HCT116 (cell line): ENCODE measurements around the gene YWHAB. TPM values are rescaled to one million over a fixed set of nuclear protein-coding genes. Genes with fewer than 3 reads are reported as not detected.

ENCODE experiments used
- ATAC-seq: fragments of 200-7000 bp; cut with Tn5 transposase; 2 replicates; pipeline ENCODE4 v1.9.1; 2020; ENCODE audit warnings: mild to moderate bottlenecking, moderate library complexity
- BruUV-seq: library from RNA; stranded (reverse); fragments of 400-500 nt; replicated peaks from 2 replicates; lab custom pipeline; 2021; lab: Mats Ljungman, UMichigan
- CTCF ChIA-PET: fragments of 300-600 bp; sonication (Branson Sonifier 250); formaldehyde crosslinking; loops from one replicate; lab custom pipeline; 2021; ENCODE audit warnings: antibody characterized with exemption; lab: Charles Lee
- POLR2A ChIA-PET: fragments of 300-600, 350-600 bp; sonication (Branson Sonifier 250); formaldehyde crosslinking; loops from one replicate; lab custom pipeline; 2021; ENCODE audit warnings: antibody characterized with exemption; lab: Charles Lee
- RAD21 ChIA-PET, 2 experiments: fragments of 300-600 bp; sonication (Branson Sonifier 250); formaldehyde crosslinking; loops; one replicate each; lab custom pipeline; 2023; ENCODE audit warnings: low total read pairs in 2 of 2; ENCODE audit not compliant: uncharacterized antibody in 2 of 2, unreplicated experiment in 2 of 2, low non-redundant PET in 1 of 2; lab: Charles Lee
- DNase-seq: peaks from one replicate; pipeline ENCODE4 v3.0.0-alpha.2; 2010; ENCODE audit warnings: low read depth, low spot score
- H2AFZ ChIP-seq: fragments of 200-600 bp; shearing (Covaris generic), sonication (generic); 2 replicates; pipeline ENCODE4 v1.6.1; 2017; ENCODE audit warnings: low read depth, mixed run types, mixed read lengths, antibody characterized with exemption, low read length; ENCODE audit not compliant: poor library complexity, severe bottlenecking
- H3K27ac ChIP-seq: 2 replicates; pipeline ENCODE4 v1.5.1; 2012; ENCODE audit warnings: low read depth, low read length
- H3K27me3 ChIP-seq: fragments of 200-600 bp; sonication (generic); 2 replicates; pipeline ENCODE4 v1.6.1; 2016; ENCODE audit warnings: mixed run types, low read length, mixed read lengths; ENCODE audit not compliant: insufficient read depth
- H3K36me3 ChIP-seq, 2 experiments: fragments of 200-500 bp in 1 of 2; fragments of 200-600 bp in 1 of 2; sonication (Bioruptor generic) in 1 of 2; sonication (generic) in 1 of 2; 2 replicates each; pipeline versions ENCODE4 v1.5.1 to v1.6.1; 2014 to 2016; ENCODE audit warnings: low read length in 2 of 2, inconsistent platforms in 1 of 2, mixed read lengths in 1 of 2, mixed run types in 1 of 2; ENCODE audit not compliant: insufficient read depth in 2 of 2, control insufficient read depth in 1 of 2
- H3K4me1 ChIP-seq, 2 experiments: fragments of 200-600 bp in 1 of 2; sonication (generic) in 1 of 2; 2 replicates each; pipeline versions ENCODE4 v1.5.1 to v1.6.1; 2012 to 2017; ENCODE audit warnings: low read length in 2 of 2, inconsistent platforms in 1 of 2, mild to moderate bottlenecking in 1 of 2, mixed read lengths in 1 of 2, mixed run types in 1 of 2, moderate library complexity in 1 of 2; ENCODE audit not compliant: insufficient read depth in 2 of 2, control insufficient read depth in 1 of 2
- H3K4me2 ChIP-seq: fragments of 200-600 bp; sonication (generic); 2 replicates; pipeline ENCODE4 v1.6.1; 2017; ENCODE audit warnings: mixed run types, low read length, mixed read lengths
- H3K4me3 ChIP-seq, 2 experiments: fragments of 200-600 bp in 1 of 2; sonication (generic) in 1 of 2; replicated peaks in 1 of 2; 2 replicates each; pipeline ENCODE4 v1.5.1; 2011 to 2016; ENCODE audit warnings: low read length in 2 of 2, control low read depth in 1 of 2, low read depth in 1 of 2, mild to moderate bottlenecking in 1 of 2, mixed read lengths in 1 of 2, mixed run types in 1 of 2
- H3K79me2 ChIP-seq: fragments of 200-600 bp; sonication (generic); 2 replicates; pipeline ENCODE4 v1.6.1; 2017; ENCODE audit warnings: mild to moderate bottlenecking, mixed run types, low read length, moderate library complexity, mixed read lengths; ENCODE audit not compliant: insufficient read depth
- H3K9ac ChIP-seq: fragments of 200-600 bp; sonication (generic); 2 replicates; pipeline ENCODE4 v1.6.1; 2016; ENCODE audit warnings: low read length, mixed read lengths
- H3K9me2 ChIP-seq: fragments of 200-600 bp; sonication (generic), shearing (Covaris generic); 2 replicates; pipeline ENCODE4 v1.6.1; 2017; ENCODE audit warnings: mixed run types, mild to moderate bottlenecking, moderate library complexity; ENCODE audit not compliant: insufficient read depth
- H3K9me3 ChIP-seq, 2 experiments: fragments of 200-500 bp in 1 of 2; fragments of 200-600 bp in 1 of 2; sonication (Bioruptor generic) in 1 of 2; sonication (generic) in 1 of 2; 2 replicates each; pipeline ENCODE4 v1.6.1; 2014 to 2017; ENCODE audit warnings: low read length in 2 of 2, mixed read lengths in 2 of 2, inconsistent platforms in 1 of 2, low read depth in 1 of 2, mild to moderate bottlenecking in 1 of 2, mixed run types in 1 of 2, moderate library complexity in 1 of 2; ENCODE audit not compliant: control insufficient read depth in 1 of 2, insufficient read depth in 1 of 2
- H4K20me1 ChIP-seq: fragments of 200-600 bp; sonication (generic), shearing (Covaris generic); 2 replicates; pipeline ENCODE4 v1.6.1; 2017; ENCODE audit warnings: mixed run types, mild to moderate bottlenecking, moderate library complexity; ENCODE audit not compliant: insufficient read depth
- ATF3 ChIP-seq: IDR thresholded peaks from 2 replicates; pipeline ENCODE4 v1.6.1; 2012
- CBX3 ChIP-seq: IDR thresholded peaks from 2 replicates; pipeline ENCODE4 v1.6.1; 2012; ENCODE audit warnings: low read depth
- CTCF ChIP-seq, 3 experiments: fragments of 200-600 bp in 1 of 3; sonication (generic) in 1 of 3; IDR thresholded peaks in 2 of 3; conservative IDR thresholded peaks in 1 of 3; 2 replicates each; pipeline ENCODE4 v1.5.1; 2012 to 2017; ENCODE audit warnings: low read depth in 2 of 3, low read length in 2 of 3, antibody characterized with exemption in 1 of 3, borderline replicate concordance in 1 of 3, control low read depth in 1 of 3, mild to moderate bottlenecking in 1 of 3, mixed read lengths in 1 of 3, mixed run types in 1 of 3, moderate library complexity in 1 of 3; ENCODE audit not compliant: insufficient read depth in 1 of 3
- ELF1 ChIP-seq: IDR thresholded peaks from 2 replicates; pipeline ENCODE4 v1.6.1; 2012; ENCODE audit warnings: low read depth, borderline replicate concordance
- EZH2 ChIP-seq: fragments of 200-600 bp; sonication (generic); IDR thresholded peaks from 2 replicates; pipeline ENCODE4 v1.6.1; 2017; ENCODE audit warnings: antibody characterized with exemption, mixed run types
- EZH2phosphoT487 ChIP-seq: fragments of 200-600 bp; IDR thresholded peaks from 2 replicates; pipeline ENCODE4 v1.6.1; 2018; ENCODE audit warnings: antibody characterized with exemption, borderline replicate concordance
- FOSL1 ChIP-seq: IDR thresholded peaks from 2 replicates; pipeline ENCODE4 v1.6.1; 2012; ENCODE audit warnings: low read depth
- MAX ChIP-seq: IDR thresholded peaks from 2 replicates; pipeline ENCODE4 v1.6.1; 2012
- POLR2A ChIP-seq: IDR thresholded peaks from 2 replicates; pipeline ENCODE4 v1.7.0; 2011; ENCODE audit warnings: borderline replicate concordance; ENCODE audit not compliant: insufficient read depth, insufficient read length; ENCODE audit errors: extremely low read depth
- POLR2AphosphoS5 ChIP-seq: IDR thresholded peaks from 2 replicates; pipeline ENCODE4 v1.6.1; 2011; ENCODE audit warnings: mild to moderate bottlenecking, low read depth, low read length, moderate library complexity
- RAD21 ChIP-seq: IDR thresholded peaks from 2 replicates; pipeline ENCODE4 v1.6.1; 2012; ENCODE audit warnings: low read depth, mild to moderate bottlenecking
- REST ChIP-seq: IDR thresholded peaks from 2 replicates; pipeline ENCODE4 v1.6.1; 2012; ENCODE audit warnings: low read depth
- SIN3A ChIP-seq: IDR thresholded peaks from 2 replicates; pipeline ENCODE4 v1.6.1; 2012; ENCODE audit warnings: low read depth
- SP1 ChIP-seq: IDR thresholded peaks from 2 replicates; pipeline ENCODE4 v1.6.1; 2012; ENCODE audit warnings: low read depth
- SRF ChIP-seq: IDR thresholded peaks from 2 replicates; pipeline ENCODE4 v1.6.1; 2012; ENCODE audit warnings: low read depth
- TCF7L2 ChIP-seq: IDR thresholded peaks from 2 replicates; pipeline ENCODE4 v1.7.0; 2011; ENCODE audit warnings: borderline replicate concordance, inconsistent platforms; ENCODE audit not compliant: insufficient read depth, insufficient read length; ENCODE audit errors: extremely low read depth
- YY1 ChIP-seq: IDR thresholded peaks from 2 replicates; pipeline ENCODE4 v1.6.1; 2011; ENCODE audit warnings: low read length, low read depth, moderate library complexity, mild to moderate bottlenecking; ENCODE audit not compliant: insufficient replicate concordance; ENCODE audit errors: extremely low read depth
- ZBTB33 ChIP-seq: IDR thresholded peaks from 2 replicates; pipeline ENCODE4 v1.6.1; 2011; ENCODE audit warnings: mild to moderate bottlenecking, low read length, moderate library complexity; ENCODE audit not compliant: insufficient replicate concordance; ENCODE audit errors: extremely low read depth
- ZFX ChIP-seq: fragments of 450-650 bp; IDR thresholded peaks from 2 replicates; pipeline ENCODE4 v1.6.1; 2017
- ZNF274 ChIP-seq: fragments of 200-500 bp; sonication (Bioruptor generic); IDR thresholded peaks from 2 replicates; pipeline ENCODE4 v1.6.1; 2014; ENCODE audit warnings: mild to moderate bottlenecking, low read depth, low read length, inconsistent platforms
- intact Hi-C: fragments of 100-400 bp; cut with micrococcal nuclease; formaldehyde crosslinking; loops from 2 replicates; pipeline ENCODE4 v1.10.0; 2022
- total RNA-seq: library from RNA; stranded (reverse); gene quantifications from one replicate; pipeline ENCODE4 v1.2.1, GENCODE V29; 2021; ENCODE audit not compliant: unreplicated experiment

Gene YWHAB
- total RNA-seq, 1 experiment from 2014 or later, result 200 TPM

GRCh38 chr20:44883214-44883902 lies 2.1 kb upstream of the YWHAB start:
- no peak for DNase-seq
- intact Hi-C loops, result no loop called here
- no peaks in the 10 kb centered on the region for H3K9me3 ChIP-seq
- CTCF ChIA-PET, result no interaction called here
- TF ChIP-seq ZFX (no peak), REST (no peak), ZNF274 (no peak), RAD21 (no peak), EZH2phosphoT487 (no peak), MAX (no peak), CTCF (IDR thresholded peaks at IDR 0.05 in 2 of 3, conservative IDR thresholded peaks at IDR 0.05 in 1 of 3; ENCODE audit: borderline replicate concordance in 1 of 3, insufficient read depth in 1 of 3, low read depth in 2 of 3, low read length in 2 of 3) (no peak), POLR2A (no peak), POLR2AphosphoS5 (no peak), ATF3 (no peak), TCF7L2 (no peak), CBX3 (no peak), ELF1 (no peak), SRF (no peak), SIN3A (no peak), EZH2 (no peak), YY1 (no peak), SP1 (no peak), FOSL1 (no peak), ZBTB33 (no peak)
- TF ChIP-seq, all 23 proteins: peak for 0
- ChIA-PET POLR2A (no interaction called here), RAD21 (no interaction called here)
- Histone ChIP-seq H3K36me3 (peaks cover 0 to 7% of the 10 kb centered on the region in 2 experiments; a peak in 1 of 4 replicates), H3K27me3 (no peaks in the 10 kb centered on the region), H2AFZ (no peak overlapping the region), H3K4me1 (peaks cover 17 to 26% of the 10 kb centered on the region in 2 experiments; a peak in 3 of 4 replicates), H4K20me1 (peaks cover 22% of the 10 kb centered on the region; the same call in 1 of the 2 replicates), H3K27ac (no peak overlapping the region), H3K4me3 (no peak overlapping the region), H3K9me2 (no peaks in the 10 kb centered on the region), H3K9ac (no peak overlapping the region), H3K79me2 (peaks cover 29% of the 10 kb centered on the region), H3K4me2 (no peak overlapping the region)
- no peak for ATAC-seq
- BruUV-seq, result no TSS peak
